ENCODE measurements around the gene SPIN3. TPM values are rescaled to one million over a fixed set of nuclear protein-coding genes. Genes with fewer than 3 reads are reported as not detected.
"Not testable (repeated sequence)": the region's sequence is repeated elsewhere in the genome, so short reads cannot be mapped to it uniquely, and the experiment has no call there.

SPIN3 gene
- total RNA-seq, 4 donors from 2014 or later, result 5.6 to 23.0 (median 14.3) TPM

- no peak overlapping the region for H3K27ac ChIP-seq
- H3K36me3 ChIP-seq, result no peaks in the 10 kb centered on the region
Measured at GRCh38 chrX:56968980-56969379, 26.4 kb downstream of the SPIN3 start.

GRCh38 chrX:56963377-56963776 is 32.0 kb downstream of the SPIN3 start:
- no peaks in the 10 kb centered on the region for H3K27me3 ChIP-seq
- no peak overlapping the region for H3K4me3 ChIP-seq
- H3K9me3 ChIP-seq, result no peaks in the 10 kb centered on the region
- no peak overlapping the region for H3K27ac ChIP-seq
- TF ChIP-seq CTCF (IDR thresholded peaks at IDR 0.05), result no peak
- TF ChIP-seq POLR2A (IDR thresholded peaks at IDR 0.05), result no peak
- DNase-seq, result no peak
- intact Hi-C loops (cut with DNase I; ENCODE audit: low total_unique reads), result no loop called here
- no peaks in the 10 kb centered on the region for H3K36me3 ChIP-seq
- H3K4me1 ChIP-seq, result no peaks in the 10 kb centered on the region

More at GRCh38 chrX:56968980-56969379, 26.4 kb downstream of the SPIN3 start:
- no peak overlapping the region for H3K4me3 ChIP-seq
- DNase-seq, result no peak
- intact Hi-C loops (cut with DNase I; ENCODE audit: low total_unique reads), result no loop called here
- TF ChIP-seq POLR2A (IDR thresholded peaks at IDR 0.05) (no peak), CTCF (IDR thresholded peaks at IDR 0.05) (no peak)
- no peaks in the 10 kb centered on the region for H3K9me3 ChIP-seq
- peaks cover 0 to 4% of the 10 kb centered on the region in 2 donors for H3K27me3 ChIP-seq
- no peaks in the 10 kb centered on the region for H3K4me1 ChIP-seq

GRCh38 chrX:56947699-56948098 is 47.6 kb downstream of the SPIN3 start:
- intact Hi-C loops (cut with DNase I; ENCODE audit: low total_unique reads), result no loop called here
- no peaks in the 10 kb centered on the region for H3K9me3 ChIP-seq

GRCh38 chrX:56946201-56946600 is 49.1 kb downstream of the SPIN3 start:
- H3K4me1 ChIP-seq; H3K27me3 ChIP-seq; H3K4me3 ChIP-seq; intact Hi-C loops (cut with DNase I; ENCODE audit: low total_unique reads); H3K9me3 ChIP-seq; H3K27ac ChIP-seq; H3K36me3 ChIP-seq: not testable (repeated sequence)
- DNase-seq, result peak in 1 of 2 donors; percentile 29

More at GRCh38 chrX:56947699-56948098, 47.6 kb downstream of the SPIN3 start:
- Histone ChIP-seq H3K27ac (no peak overlapping the region), H3K36me3 (no peaks in the 10 kb centered on the region), H3K4me1 (no peaks in the 10 kb centered on the region), H3K27me3 (no peaks in the 10 kb centered on the region), H3K4me3 (no peak overlapping the region)
- no peak for TF ChIP-seq CTCF (IDR thresholded peaks at IDR 0.05)
- no peak for DNase-seq

- H3K36me3 ChIP-seq; H3K4me3 ChIP-seq; H3K9me3 ChIP-seq; intact Hi-C loops (cut with DNase I; ENCODE audit: low total_unique reads); H3K4me1 ChIP-seq; DNase-seq; H3K27ac ChIP-seq; H3K27me3 ChIP-seq: not testable (repeated sequence)
Measured at GRCh38 chrX:56945226-56945625, 50.1 kb downstream of the SPIN3 start.

GRCh38 chrX:56943264-56943663 is 52.1 kb downstream of the SPIN3 start:
- Histone ChIP-seq H3K27me3 (no peaks in the 10 kb centered on the region), H3K4me1 (no peaks in the 10 kb centered on the region), H3K9me3 (no peaks in the 10 kb centered on the region), H3K27ac (no peak overlapping the region), H3K36me3 (no peaks in the 10 kb centered on the region), H3K4me3 (no peak overlapping the region)
- TF ChIP-seq POLR2A (IDR thresholded peaks at IDR 0.05) (no peak), CTCF (IDR thresholded peaks at IDR 0.05) (no peak)
- no peak for DNase-seq
- intact Hi-C loops (cut with DNase I; ENCODE audit: low total_unique reads), result no loop called here

Other genes with a start within 250 kb of the SPIN3 start
- gene SPIN2B, start 126.0 kb upstream of the SPIN3 start, total RNA-seq, result 10 to 100 TPM in 3 of 4 donors, 1 to 10 TPM in 1; 2.4 to 14.3 (median 12.5) TPM
- gene SPIN2A, start 141.9 kb upstream of the SPIN3 start, total RNA-seq, result 1 to 10 TPM in 1 of 4 donors, under 1 TPM in 1, not detected in 2; 0.67 to 1.8 TPM

Measured in uterus (tissue), 4 donors.